MM.1S (cell line): Measurements from ENCODE around the gene ADIRF.
"Not testable (repeated sequence)": the region's sequence is repeated elsewhere in the genome, so short reads cannot be mapped to it uniquely, and the experiment has no call there.

Experiments
- CTCF ChIP-seq: fragments of 300-600 bp; sonication (generic); IDR thresholded peaks from 2 replicates; pipeline ENCODE4 v1.5.1; 2016; ENCODE audit warnings: antibody characterized with exemption, low read length, mixed read lengths
- EZH2phosphoT487 ChIP-seq: fragments of 300-600 bp; sonication (generic); IDR thresholded peaks from 2 replicates; pipeline ENCODE4 v1.6.1; 2018; ENCODE audit warnings: antibody characterized with exemption, low read length

GRCh38 chr10:86978457-86978856 is 10.2 kb downstream of the ADIRF start:
- TF ChIP-seq CTCF, EZH2phosphoT487: not testable (repeated sequence)
